SH-SY5Y (cell line): ENCODE results near the gene RAMP3.

Experiments used
- GATA2 ChIP-seq: IDR thresholded peaks from 2 replicates; pipeline ENCODE4 v1.6.1; 2011; ENCODE audit warnings: mild to moderate bottlenecking, low read depth, low read length
- GATA3 ChIP-seq: IDR thresholded peaks from 2 replicates; pipeline ENCODE4 v1.6.1; 2011; ENCODE audit warnings: low read depth, mild to moderate bottlenecking, low read length, moderate library complexity

GRCh38 chr7:45156516-45157272 lies 897 bp upstream of the RAMP3 start:
- TF ChIP-seq GATA3: no peak
- no peak for TF ChIP-seq GATA2
